Measurements from ENCODE around the gene NPAS2. TPM values are rescaled to one million over a fixed set of nuclear protein-coding genes. Genes with fewer than 3 reads are reported as not detected.

The NPAS2 gene
- polyA plus RNA-seq, 1 experiment, result 13.5 TPM

DNA sequence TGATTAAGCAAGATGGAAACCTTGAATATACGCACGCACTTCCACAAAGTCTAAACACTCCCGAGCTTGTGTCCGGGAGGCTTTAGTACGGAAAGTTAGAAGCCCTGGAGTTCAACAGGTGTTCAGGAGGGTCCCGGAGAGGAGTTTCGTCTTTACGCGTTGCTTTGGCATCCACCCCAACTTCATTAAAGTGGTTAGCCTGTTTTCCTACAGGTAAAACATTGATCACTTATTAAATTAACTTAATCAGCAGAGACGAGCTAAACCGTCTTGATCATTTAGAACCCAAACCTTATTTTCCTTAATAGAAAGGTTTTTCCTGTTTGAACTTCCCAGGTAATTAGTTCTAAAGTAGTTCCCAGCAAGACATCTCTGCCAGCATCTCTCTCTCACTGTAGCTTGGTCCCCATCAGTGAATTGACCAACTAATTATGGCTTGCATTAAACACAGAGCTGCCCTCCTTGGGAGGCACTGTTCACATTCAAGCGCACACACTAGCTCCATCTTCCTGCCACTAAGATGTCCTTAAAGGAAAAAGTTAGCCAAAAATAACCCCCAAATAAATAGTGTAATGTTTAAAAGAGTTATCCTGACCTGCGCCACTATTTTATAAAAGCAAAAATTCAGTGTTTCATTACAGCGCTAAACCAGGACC, 1.4 kb downstream of the NPAS2 start:
- TF ChIP-seq, protein P1, sequence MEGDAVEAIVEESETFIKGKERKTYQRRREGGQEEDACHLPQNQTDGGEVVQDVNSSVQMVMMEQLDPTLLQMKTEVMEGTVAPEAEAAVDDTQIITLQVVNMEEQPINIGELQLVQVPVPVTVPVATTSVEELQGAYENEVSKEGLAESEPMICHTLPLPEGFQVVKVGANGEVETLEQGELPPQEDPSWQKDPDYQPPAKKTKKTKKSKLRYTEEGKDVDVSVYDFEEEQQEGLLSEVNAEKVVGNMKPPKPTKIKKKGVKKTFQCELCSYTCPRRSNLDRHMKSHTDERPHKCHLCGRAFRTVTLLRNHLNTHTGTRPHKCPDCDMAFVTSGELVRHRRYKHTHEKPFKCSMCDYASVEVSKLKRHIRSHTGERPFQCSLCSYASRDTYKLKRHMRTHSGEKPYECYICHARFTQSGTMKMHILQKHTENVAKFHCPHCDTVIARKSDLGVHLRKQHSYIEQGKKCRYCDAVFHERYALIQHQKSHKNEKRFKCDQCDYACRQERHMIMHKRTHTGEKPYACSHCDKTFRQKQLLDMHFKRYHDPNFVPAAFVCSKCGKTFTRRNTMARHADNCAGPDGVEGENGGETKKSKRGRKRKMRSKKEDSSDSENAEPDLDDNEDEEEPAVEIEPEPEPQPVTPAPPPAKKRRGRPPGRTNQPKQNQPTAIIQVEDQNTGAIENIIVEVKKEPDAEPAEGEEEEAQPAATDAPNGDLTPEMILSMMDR (IDR thresholded peaks at IDR 0.05; ENCODE audit: low read depth, low read length), result no peak
- no peaks in the 10 kb centered on the region; the same call in 1 of the 2 replicates for H3K9me3 ChIP-seq (ENCODE audit: control insufficient read depth, insufficient read depth, low read length)
- H3K27me3 ChIP-seq (ENCODE audit: control insufficient read depth, insufficient read depth, low read length), result no peaks in the 10 kb centered on the region
- no peak overlapping the region for H3K27ac ChIP-seq (ENCODE audit: low read depth, low read length)
- H3K4me3 ChIP-seq (ENCODE audit: low read depth, low read length), result peak overlapping the region; percentile 84
- no peak for DNase-seq (ENCODE audit: low read depth, low spot score)
- POLR2A ChIA-PET, result interaction anchor here (0.6 to 0.7 kb wide), 2 partner anchors 21 to 45 kb away, joined by 3 to 5 read pairs; no protein-coding TSS in a partner anchor
- CTCF ChIA-PET, result interaction anchor here (1.1 to 2.0 kb wide), 2 partner anchors 31 to 91 kb away, joined by 8 to 9 read pairs; no protein-coding TSS in a partner anchor

DNA sequence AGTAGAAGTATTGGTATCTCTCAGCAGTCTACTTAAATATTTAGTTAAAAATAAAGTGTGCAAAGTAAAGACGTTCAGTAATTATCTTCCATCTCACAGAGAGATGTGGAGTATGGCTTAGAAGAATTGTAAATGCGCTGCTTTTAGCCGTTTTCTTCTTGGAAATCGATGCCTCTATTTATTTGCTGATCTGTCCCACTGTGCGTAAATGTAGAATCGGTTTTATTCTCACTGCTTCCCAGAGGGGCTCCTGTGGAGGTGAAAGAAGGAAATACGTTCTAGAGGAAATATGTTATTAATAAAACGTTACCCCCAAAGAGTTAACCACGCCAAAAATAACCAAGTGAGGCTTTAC, 1.9 kb downstream of the NPAS2 start:
- TF ChIP-seq, protein P1 (IDR thresholded peaks at IDR 0.05; ENCODE audit: low read depth, low read length), result no peak
- H3K27me3 ChIP-seq (ENCODE audit: control insufficient read depth, insufficient read depth, low read length), result no peaks in the 10 kb centered on the region
- no peak overlapping the region for H3K27ac ChIP-seq (ENCODE audit: low read depth, low read length)
- POLR2A ChIA-PET, result no interaction called here
- no peak for DNase-seq (ENCODE audit: low read depth, low spot score)
- no peaks in the 10 kb centered on the region; the same call in 1 of the 2 replicates for H3K9me3 ChIP-seq (ENCODE audit: control insufficient read depth, insufficient read depth, low read length)
- no peak overlapping the region; the same call in 1 of the 2 replicates for H3K4me3 ChIP-seq (ENCODE audit: low read depth, low read length)
- CTCF ChIA-PET, result interaction anchor here (1.1 to 2.0 kb wide), 2 partner anchors 30 to 92 kb away, joined by 8 to 9 read pairs; no protein-coding TSS in a partner anchor

DNA sequence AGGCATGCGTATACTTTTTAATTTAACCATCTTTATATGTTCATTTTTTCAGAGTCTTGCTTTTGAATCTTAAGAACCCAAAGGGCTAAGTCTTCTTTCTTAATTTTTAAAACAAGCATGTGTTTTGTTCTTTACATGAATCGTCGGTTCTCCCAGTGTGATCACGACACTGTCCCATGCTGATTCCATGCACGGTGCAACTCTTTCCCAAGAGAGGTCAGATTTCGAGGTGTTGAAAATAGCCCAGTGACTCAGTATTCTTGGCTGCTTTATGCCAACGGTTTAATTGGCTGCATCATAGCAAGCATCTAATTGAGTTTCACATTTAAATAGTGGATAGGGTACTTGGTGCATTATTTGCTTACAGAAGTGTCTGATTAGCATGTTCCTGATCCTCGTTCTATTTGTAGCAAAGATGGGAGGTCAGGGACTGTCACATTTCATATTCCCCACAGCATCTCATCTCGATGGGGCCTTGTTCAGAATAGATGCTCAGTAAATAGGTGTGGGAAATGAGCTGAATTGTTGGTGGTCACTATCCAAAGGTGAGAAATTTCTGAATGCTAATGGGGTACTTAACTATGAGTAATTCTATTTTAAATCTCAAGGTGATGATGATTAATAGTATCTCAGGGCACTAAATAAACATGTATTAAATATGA, 2.8 kb downstream of the NPAS2 start:
- CTCF ChIA-PET, result no interaction called here
- no peak for DNase-seq (ENCODE audit: low read depth, low spot score)
- H3K9me3 ChIP-seq (ENCODE audit: control insufficient read depth, insufficient read depth, low read length), result no peaks in the 10 kb centered on the region; the same call in 1 of the 2 replicates
- no peak overlapping the region for H3K27ac ChIP-seq (ENCODE audit: low read depth, low read length)
- POLR2A ChIA-PET, result no interaction called here
- TF ChIP-seq, protein P1 (IDR thresholded peaks at IDR 0.05; ENCODE audit: low read depth, low read length), result no peak
- no peak overlapping the region for H3K4me3 ChIP-seq (ENCODE audit: low read depth, low read length)
- no peaks in the 10 kb centered on the region for H3K27me3 ChIP-seq (ENCODE audit: control insufficient read depth, insufficient read depth, low read length)

DNA sequence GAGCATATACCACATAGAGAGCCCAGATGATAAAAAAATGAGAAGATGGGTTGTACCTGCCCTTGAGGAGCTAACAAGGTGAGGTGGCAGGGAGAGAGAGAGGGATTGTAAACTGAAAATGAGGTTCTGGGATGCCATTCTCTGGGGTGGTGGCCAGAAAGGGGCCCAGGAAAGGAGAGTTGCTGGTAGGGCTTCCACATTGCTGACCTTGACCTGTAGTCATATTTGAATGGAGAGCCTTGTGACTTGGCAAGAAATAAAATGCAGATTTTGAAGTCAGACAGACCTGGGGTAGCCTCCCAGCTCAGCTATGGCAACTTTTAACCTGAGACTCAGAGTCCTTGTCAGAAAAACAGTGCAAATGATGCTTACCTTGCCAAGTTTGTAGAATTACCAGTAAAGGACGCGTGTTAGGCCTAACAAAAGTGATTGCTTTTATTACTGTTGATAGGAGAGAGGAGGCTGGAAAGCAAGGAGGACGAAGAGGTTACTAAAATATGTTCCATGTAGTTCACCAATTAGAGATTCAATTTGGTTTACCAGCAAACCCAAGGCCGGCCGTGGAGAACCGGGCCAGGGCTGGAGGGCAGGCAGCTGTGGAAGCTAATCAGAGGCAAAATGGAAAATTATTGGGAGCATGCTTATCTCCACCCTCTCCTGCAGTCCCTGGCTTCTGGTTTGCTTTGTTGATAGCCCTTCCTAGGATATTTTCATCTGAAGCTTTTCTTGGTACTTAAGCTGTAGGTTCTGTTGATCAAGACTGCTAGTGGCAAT, 3.9 kb downstream of the NPAS2 start:
- no peaks in the 10 kb centered on the region; the same call in 1 of the 2 replicates for H3K9me3 ChIP-seq (ENCODE audit: control insufficient read depth, insufficient read depth, low read length)
- CTCF ChIA-PET, result no interaction called here
- H3K4me3 ChIP-seq (ENCODE audit: low read depth, low read length), result no peak overlapping the region
- TF ChIP-seq, protein P1 (IDR thresholded peaks at IDR 0.05; ENCODE audit: low read depth, low read length), result no peak
- H3K27me3 ChIP-seq (ENCODE audit: control insufficient read depth, insufficient read depth, low read length), result no peaks in the 10 kb centered on the region
- POLR2A ChIA-PET, result no interaction called here
- no peak for DNase-seq (ENCODE audit: low read depth, low spot score)
- H3K27ac ChIP-seq (ENCODE audit: low read depth, low read length), result no peak overlapping the region

All from AG04450 (cell line).